ENCODE data around the gene WASF2.
"Not testable (repeated sequence)": the region's sequence is repeated elsewhere in the genome, so short reads cannot be mapped to it uniquely, and the experiment has no call there.

WASF2 gene

DNA sequence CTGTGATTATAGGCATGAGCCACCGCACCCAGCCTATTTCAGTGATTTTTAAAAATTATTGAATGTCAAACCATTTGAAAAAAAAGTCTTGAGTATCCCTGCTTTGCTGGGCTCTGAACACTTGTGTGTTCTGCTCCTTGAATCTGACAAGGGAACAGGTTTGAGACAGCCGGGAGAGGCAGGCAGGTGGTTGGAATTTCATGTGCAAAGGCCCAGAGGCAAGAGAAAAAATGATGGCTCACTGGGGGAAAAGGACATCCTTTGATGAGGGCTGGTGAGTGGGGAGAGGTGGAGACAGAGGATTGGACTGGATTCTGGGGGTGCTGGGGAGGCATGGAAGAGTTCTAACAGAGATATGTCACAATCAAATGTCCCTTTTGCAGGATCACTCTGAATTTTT, 13.1 kb upstream of the WASF2 start:
- no peak for DNase-seq (ENCODE audit: insufficient read length, low spot score)
- no peak for FAIRE-seq

DNA sequence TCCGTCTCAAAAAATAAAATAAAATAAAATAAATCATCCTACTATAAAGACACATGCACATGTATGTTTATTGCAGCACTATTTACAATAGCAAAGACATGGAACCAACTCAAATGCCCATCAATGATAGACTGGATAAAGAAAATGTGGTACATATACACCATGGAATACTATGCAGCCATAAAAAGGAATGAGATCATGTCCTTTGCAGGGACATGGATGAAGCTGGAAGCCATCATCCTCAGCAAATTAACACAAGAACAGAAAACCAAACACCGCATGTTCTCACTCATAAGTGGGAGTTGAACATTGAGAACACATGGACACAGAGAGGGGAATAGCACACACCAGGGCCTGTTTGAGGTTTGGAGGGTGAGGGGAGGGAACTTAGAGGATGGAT, 11.2 kb upstream of the WASF2 start:
- FAIRE-seq; DNase-seq (ENCODE audit: insufficient read length, low spot score): not testable (repeated sequence)

DNA sequence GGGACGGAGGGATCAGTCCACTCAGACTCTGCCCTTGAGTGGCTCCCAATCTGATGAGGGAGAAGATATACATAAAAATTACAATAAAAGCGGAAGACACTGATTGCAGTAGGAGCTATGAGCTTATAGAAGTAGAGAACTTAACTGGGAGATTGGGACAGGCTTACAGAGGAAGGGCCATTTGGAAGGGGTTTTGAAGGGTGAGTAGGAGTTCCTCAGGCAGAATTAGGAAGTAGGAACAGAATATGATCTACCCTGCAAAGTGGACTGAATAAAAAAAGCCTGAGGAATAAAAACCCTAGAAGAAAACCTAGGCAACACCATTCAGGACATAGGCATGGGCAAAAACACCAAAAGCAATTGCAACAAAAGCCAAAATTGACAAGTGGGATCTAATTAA, 9.2 kb upstream of the WASF2 start:
- DNase-seq (ENCODE audit: insufficient read length, low spot score) (no peak), FAIRE-seq (no peak)

DNA sequence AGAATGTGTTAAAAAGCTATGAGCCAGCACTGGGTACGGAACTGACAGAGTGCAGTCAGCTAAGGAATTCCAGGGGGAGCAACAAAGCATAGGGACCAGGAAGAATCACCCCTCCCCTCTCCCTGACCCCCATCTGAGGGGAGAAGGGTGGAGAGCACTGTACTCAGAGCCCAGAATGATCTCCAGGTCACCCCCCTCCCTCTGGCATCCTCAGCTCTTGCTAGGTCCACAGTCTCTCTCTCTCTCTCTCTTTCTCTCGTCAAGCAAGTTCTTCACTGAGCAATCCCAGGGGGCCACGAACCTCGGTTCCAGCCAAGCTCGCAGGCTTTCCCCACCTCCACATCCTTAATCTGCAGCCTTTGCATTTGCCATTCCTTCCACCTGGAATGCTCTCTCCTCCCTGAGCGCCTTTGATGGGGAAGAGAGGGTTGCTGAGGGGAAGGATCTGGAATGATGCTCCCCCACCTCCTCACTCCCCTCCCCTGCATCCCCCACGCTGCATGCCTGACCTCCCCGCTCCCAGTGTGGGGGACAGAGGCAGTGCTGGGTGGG, 6.7 kb upstream of the WASF2 start:
- DNase-seq (ENCODE audit: insufficient read length, low spot score) (no peak), FAIRE-seq (no peak)

DNA sequence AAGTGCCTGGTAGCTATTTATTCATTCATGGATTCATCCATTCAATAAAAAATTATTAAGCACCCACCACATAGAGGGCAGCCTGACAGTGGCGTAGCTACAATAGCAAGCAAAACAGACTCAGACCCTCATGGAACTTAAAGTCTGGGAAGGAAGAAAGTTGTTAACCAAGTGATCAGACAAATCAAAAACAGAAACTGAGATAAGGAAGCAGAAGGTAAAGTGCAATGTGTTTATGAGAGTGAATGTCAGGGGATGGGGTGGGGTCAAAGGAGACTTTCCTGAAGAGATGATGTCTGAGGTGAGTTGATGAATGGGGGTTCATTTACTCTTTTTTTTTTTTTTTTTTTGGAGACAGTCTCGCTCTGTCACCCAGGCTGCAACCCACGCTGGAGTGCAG, 2.8 kb upstream of the WASF2 start:
- DNase-seq (ENCODE audit: insufficient read length, low spot score) (no peak), FAIRE-seq (no peak)

GRCh38 chr1:27491748-27492700, 2.1 kb upstream of the WASF2 start:
- FAIRE-seq = no peak
- DNase-seq (ENCODE audit: insufficient read length, low spot score) = no peak

GRCh38 chr1:27489501-27489972, 430 bp downstream of the WASF2 start:
- FAIRE-seq (no peak), DNase-seq (ENCODE audit: insufficient read length, low spot score) (no peak)

DNA sequence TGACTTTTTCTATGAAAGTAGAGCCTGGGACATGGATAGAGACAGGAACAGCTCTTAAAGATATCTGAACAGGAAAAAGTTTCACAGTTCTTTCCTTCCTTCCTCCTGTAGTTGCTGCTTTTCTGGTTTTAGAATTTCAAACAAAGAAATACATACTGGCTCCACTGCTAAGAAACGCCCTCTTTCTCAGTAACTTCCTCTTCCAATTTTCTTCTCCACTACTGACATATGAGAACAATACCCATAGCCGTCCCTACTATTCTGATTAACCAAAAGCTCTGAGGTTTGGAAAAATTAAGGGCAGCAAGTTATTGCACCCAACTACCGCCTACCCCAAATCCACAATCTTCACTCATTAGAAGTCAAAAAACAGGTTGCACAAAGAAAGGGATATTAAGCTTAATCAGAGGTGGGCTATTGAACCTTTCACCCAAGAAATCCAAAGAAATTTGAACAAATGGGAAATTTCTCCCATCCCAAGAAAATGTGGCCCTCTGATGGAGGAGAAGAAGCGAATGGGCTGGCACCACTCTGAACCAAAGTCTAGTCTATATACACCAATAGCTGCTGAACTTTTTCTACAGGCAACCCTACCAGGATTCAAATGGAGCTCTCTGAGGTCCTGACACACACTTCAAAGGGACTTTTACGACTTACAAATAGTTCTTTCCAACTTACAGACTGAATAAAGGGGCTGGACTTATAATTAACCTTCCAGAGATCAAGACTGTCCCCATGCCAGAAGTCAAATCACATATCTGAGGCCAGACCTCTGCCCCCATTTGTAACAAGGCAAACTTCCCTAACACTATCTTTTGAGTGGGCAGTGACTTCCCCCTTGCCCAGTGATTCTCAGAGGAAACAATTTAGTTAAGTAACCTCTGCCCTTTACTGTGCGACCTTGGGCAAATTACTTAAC, 1.7 kb downstream of the WASF2 start:
- FAIRE-seq (no peak), DNase-seq (ENCODE audit: insufficient read length, low spot score) (no peak)

DNA sequence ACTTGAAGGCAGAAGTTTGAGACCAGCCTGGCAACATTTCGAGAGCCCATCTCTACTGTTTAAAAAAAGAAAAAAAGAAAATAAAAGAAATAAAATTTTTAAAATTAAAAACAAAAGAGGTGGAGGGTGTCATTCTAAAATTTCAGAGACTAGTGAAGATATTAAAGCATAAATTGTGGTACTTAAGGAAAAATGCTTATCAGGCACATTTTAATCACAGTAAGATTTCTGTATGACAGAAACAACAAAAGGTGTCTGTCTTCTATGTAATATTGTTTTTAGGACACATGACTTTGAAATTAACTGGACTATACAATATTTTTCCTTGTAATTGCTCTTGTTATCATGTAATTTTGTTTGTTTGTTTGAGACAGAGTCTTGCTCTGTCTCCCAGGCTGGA, 4.6 kb downstream of the WASF2 start:
- DNase-seq (ENCODE audit: insufficient read length, low spot score) (no peak), FAIRE-seq (no peak)

- FAIRE-seq (no peak), DNase-seq (ENCODE audit: insufficient read length, low spot score) (no peak)
Observed at GRCh38 chr1:27483659-27484058, 6.3 kb downstream of the WASF2 start.

GRCh38 chr1:27481994-27482620, 7.9 kb downstream of the WASF2 start:
- FAIRE-seq (no peak), DNase-seq (ENCODE audit: insufficient read length, low spot score) (no peak)

DNA sequence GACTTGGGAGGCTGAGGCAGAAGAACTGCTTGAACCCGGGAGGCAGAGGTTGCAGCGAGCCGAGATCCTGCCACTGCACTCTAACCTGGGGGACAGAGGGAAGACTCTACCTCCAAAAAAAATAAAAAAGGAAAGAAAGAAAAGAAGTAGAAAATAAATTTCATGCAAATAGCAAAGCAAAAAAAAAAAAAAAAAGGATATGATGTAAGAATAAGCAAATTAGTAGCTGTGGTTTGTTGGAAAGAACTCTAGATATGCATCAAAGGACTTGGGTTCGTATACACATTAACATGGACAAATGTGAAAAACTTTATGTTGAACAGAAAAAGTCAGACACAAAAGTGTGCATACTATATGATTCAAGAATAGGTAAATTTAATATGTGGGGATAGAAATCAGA, 11.9 kb downstream of the WASF2 start:
- no peak for DNase-seq (ENCODE audit: insufficient read length, low spot score)
- no peak for FAIRE-seq

GRCh38 chr1:27476237-27476636, 13.7 kb downstream of the WASF2 start:
- DNase-seq (ENCODE audit: insufficient read length, low spot score) (no peak), FAIRE-seq (no peak)

- DNase-seq (ENCODE audit: insufficient read length, low spot score) (no peak), FAIRE-seq (no peak)
Observed at GRCh38 chr1:27475720-27476119, 14.2 kb downstream of the WASF2 start.

- DNase-seq (ENCODE audit: insufficient read length, low spot score) (no peak), FAIRE-seq (no peak)
Observed at GRCh38 chr1:27473755-27474154, 16.2 kb downstream of the WASF2 start.

- not testable (repeated sequence) for FAIRE-seq; DNase-seq (ENCODE audit: insufficient read length, low spot score)
Observed at GRCh38 chr1:27472098-27472497, 17.9 kb downstream of the WASF2 start.

DNA sequence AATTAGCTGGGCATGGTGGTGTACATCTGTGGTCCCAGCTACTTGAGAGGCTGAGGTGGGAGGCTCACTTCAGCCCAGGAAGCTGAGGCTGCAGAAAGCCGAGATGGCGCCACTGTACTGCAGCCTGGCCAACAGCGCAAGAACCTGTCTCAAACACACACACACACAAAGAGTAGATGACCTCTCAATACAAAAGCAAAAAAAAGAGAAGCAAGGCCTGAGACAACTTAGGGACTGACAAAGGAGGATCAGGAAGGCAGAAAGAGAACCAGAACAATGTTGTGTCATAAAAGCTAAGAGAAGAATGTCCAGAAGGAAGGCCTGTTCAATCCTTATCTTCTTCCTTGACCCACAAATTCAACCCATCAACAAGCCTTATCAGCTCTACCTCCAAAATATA, 18.5 kb downstream of the WASF2 start:
- no peak for FAIRE-seq

GRCh38 chr1:27469334-27469733, 20.6 kb downstream of the WASF2 start:
- DNase-seq (ENCODE audit: insufficient read length, low spot score) (no peak), FAIRE-seq (no peak)

More for the DNA sequence above, 18.5 kb downstream of the WASF2 start:
- no peak for DNase-seq (ENCODE audit: insufficient read length, low spot score)

DNA sequence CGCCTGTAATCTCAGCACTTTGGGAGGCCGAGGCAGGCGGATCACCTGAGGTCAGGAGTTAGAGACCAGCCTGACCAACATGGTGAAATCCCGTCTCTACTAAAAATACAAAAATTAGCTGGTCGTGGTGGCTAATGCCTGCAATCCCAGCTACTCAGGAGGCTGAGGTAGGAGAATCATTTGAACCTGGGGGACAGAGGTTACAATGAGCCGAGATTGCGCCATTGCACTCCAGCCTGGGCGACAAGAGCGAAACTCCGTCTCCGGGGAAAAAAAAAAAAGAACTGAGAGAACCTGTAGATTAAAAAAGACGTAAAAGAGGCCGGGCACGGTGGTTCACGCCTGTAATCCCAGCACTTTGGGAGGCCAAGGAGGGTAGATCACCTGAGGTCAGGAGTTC, 21.6 kb downstream of the WASF2 start:
- not testable (repeated sequence) for DNase-seq (ENCODE audit: insufficient read length, low spot score); FAIRE-seq

DNA sequence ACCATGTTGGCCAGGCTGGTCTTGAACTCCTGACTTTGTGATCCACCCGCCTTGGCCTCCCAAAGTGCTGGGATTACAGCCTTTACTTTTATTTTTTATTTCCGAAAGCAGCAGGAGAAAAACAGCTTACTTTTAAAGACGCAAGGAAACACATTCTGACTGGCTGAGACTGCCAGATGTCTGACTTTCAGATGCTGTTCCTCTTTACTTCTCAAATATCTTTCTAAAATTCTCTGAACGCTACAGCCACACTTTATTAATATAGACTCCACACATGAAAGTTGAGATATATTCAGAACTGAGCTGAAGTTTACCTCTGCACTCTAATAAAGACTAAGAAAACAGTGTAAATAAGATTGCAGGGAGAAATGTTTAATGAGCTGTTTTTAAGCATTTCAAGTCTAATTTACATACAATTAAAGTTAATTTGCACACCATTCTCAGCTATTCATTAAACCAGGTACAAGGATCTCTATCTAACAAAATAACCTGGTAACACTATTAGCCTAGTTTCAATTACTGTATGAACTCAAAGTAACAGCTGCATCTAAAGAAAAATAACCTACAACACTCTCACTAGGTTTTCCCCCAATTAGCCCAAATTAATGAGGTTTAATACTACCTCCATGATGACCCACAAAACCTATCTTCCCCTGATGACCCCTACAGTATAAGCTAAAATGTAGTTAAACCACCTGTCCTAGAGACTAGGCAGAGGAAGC, 24.9 kb downstream of the WASF2 start:
- no peak for FAIRE-seq

More for the DNA sequence above, 24.9 kb downstream of the WASF2 start:
- DNase-seq (ENCODE audit: insufficient read length, low spot score) = no peak

Data from HTR-8/SVneo (cell line).